Astrocyte of the cerebellum (primary cell): ENCODE data around the gene CABCOCO1.
A peak's percentile ranks its signal among the peaks of the same experiment; 100 is the strongest.

Source experiments
- DNase-seq: peaks from one replicate; pipeline ENCODE4 v3.0.0-alpha.2; 2011; ENCODE audit warnings: low read depth
- H3K4me3 ChIP-seq: 2 replicates; pipeline ENCODE4 v1.5.1; 2011; ENCODE audit warnings: mild to moderate bottlenecking, low read depth, low read length, moderate library complexity
- CTCF ChIP-seq: IDR thresholded peaks from 2 replicates; pipeline ENCODE4 v1.5.1; 2012; ENCODE audit warnings: low read length, low read depth, moderate library complexity, mild to moderate bottlenecking; ENCODE audit errors: missing control alignments
- in situ Hi-C: cut with HindIII; loops from 2 replicates; pipeline ENCODE4 v1.10.0; 2017; ENCODE audit warnings: low sequenced_read_pairs

The CABCOCO1 gene

GRCh38 chr10:61628875-61629513, 33.7 kb upstream of the CABCOCO1 start:
- in situ Hi-C loops = no loop called here
- H3K4me3 ChIP-seq = no peak overlapping the region
- TF ChIP-seq CTCF = no peak
- peak; percentile 88 for DNase-seq

- in situ Hi-C loops = no loop called here
- no peak for TF ChIP-seq CTCF
- no peak overlapping the region for H3K4me3 ChIP-seq
- no peak for DNase-seq
Measured at GRCh38 chr10:61629576-61629975, 33.2 kb upstream of the CABCOCO1 start.

- no peak for DNase-seq
- no peak for TF ChIP-seq CTCF
- in situ Hi-C loops = no loop called here
- no peak overlapping the region for H3K4me3 ChIP-seq
Measured at GRCh38 chr10:61632057-61632670, 30.6 kb upstream of the CABCOCO1 start.

- TF ChIP-seq CTCF = no peak
- in situ Hi-C loops = no loop called here
- DNase-seq = peak; percentile 65
- no peak overlapping the region for H3K4me3 ChIP-seq
Measured at GRCh38 chr10:61633665-61634064, 29.1 kb upstream of the CABCOCO1 start.

GRCh38 chr10:61634746-61635145, 28.0 kb upstream of the CABCOCO1 start:
- in situ Hi-C loops = no loop called here
- DNase-seq = peak; percentile 66
- no peak for TF ChIP-seq CTCF
- no peak overlapping the region for H3K4me3 ChIP-seq

- no peak overlapping the region for H3K4me3 ChIP-seq
- in situ Hi-C loops = no loop called here
- DNase-seq = no peak
- TF ChIP-seq CTCF = no peak
Measured at GRCh38 chr10:61635471-61635870, 27.3 kb upstream of the CABCOCO1 start.
